Stimulated activated naive CD8-positive, alpha-beta T cell treated with anti-CD3 and anti-CD28 coated beads, Interleukin-15, Interleukin-2, amounts not matched to agents 100 ng/mL and 50 ng/mL, for 24 hours (primary cell): ENCODE measurements around the gene E2F2.
A peak's percentile ranks its signal among the peaks of the same experiment; 100 is the strongest.
"Not testable (repeated sequence)": the region's sequence is repeated elsewhere in the genome, so short reads cannot be mapped to it uniquely, and the experiment has no call there.

Source experiments
- H3K27ac Mint-ChIP-seq: one replicate; pipeline ENCODE4 v1.8.0; 2021; ENCODE audit warnings: mild to moderate bottlenecking, mixed read lengths
- H3K27me3 Mint-ChIP-seq: one replicate; pipeline ENCODE4 v1.8.0; 2021; ENCODE audit warnings: mixed read lengths
- H3K36me3 Mint-ChIP-seq: one replicate; pipeline ENCODE4 v1.8.0; 2021; ENCODE audit warnings: low read depth, mixed read lengths
- H3K4me1 Mint-ChIP-seq: one replicate; pipeline ENCODE4 v1.8.0; 2021; ENCODE audit warnings: low read depth, mixed read lengths
- H3K4me3 Mint-ChIP-seq: one replicate; pipeline ENCODE4 v1.8.0; 2021; ENCODE audit warnings: mild to moderate bottlenecking, mixed read lengths
- H3K9me3 Mint-ChIP-seq: one replicate; pipeline ENCODE4 v1.8.0; 2021; ENCODE audit warnings: mixed read lengths

The E2F2 gene

GRCh38 chr1:23544444-23545389, 13.7 kb upstream of the E2F2 start:
- Mint-ChIP-seq H3K27me3 (no peaks in the 10 kb centered on the region), H3K36me3 (no peaks in the 10 kb centered on the region), H3K4me1 (peaks cover 15% of the 10 kb centered on the region), H3K4me3 (no peak overlapping the region), H3K9me3 (no peaks in the 10 kb centered on the region), H3K27ac (no peak overlapping the region)

GRCh38 chr1:23543707-23544443, 12.8 kb upstream of the E2F2 start:
- Mint-ChIP-seq H3K27me3 (no peaks in the 10 kb centered on the region), H3K36me3 (no peaks in the 10 kb centered on the region), H3K4me1 (peaks cover 19% of the 10 kb centered on the region), H3K4me3 (no peak overlapping the region), H3K27ac (no peak overlapping the region), H3K9me3 (no peaks in the 10 kb centered on the region)

GRCh38 chr1:23542940-23543339, 11.9 kb upstream of the E2F2 start:
- not testable (repeated sequence) for H3K27me3 Mint-ChIP-seq, H3K4me3 Mint-ChIP-seq, H3K36me3 Mint-ChIP-seq, H3K27ac Mint-ChIP-seq, H3K9me3 Mint-ChIP-seq
- peaks cover 19% of the 10 kb centered on the region for H3K4me1 Mint-ChIP-seq

GRCh38 chr1:23539698-23540266, 8.7 kb upstream of the E2F2 start:
- Mint-ChIP-seq H3K36me3 (no peaks in the 10 kb centered on the region), H3K4me3 (peak overlapping the region; percentile 3), H3K27ac (no peak overlapping the region), H3K4me1 (peaks cover 26% of the 10 kb centered on the region), H3K27me3 (no peaks in the 10 kb centered on the region), H3K9me3 (no peaks in the 10 kb centered on the region)

GRCh38 chr1:23537296-23537973, 6.4 kb upstream of the E2F2 start:
- Mint-ChIP-seq H3K27ac (no peak overlapping the region), H3K36me3 (no peaks in the 10 kb centered on the region), H3K9me3 (no peaks in the 10 kb centered on the region), H3K27me3 (no peaks in the 10 kb centered on the region), H3K4me3 (no peak overlapping the region), H3K4me1 (peaks cover 35% of the 10 kb centered on the region)

- Mint-ChIP-seq H3K4me3 (no peak overlapping the region), H3K27ac (no peak overlapping the region), H3K9me3 (no peaks in the 10 kb centered on the region), H3K27me3 (no peaks in the 10 kb centered on the region), H3K36me3 (peaks cover 3% of the 10 kb centered on the region), H3K4me1 (peaks cover 59% of the 10 kb centered on the region)
Observed at GRCh38 chr1:23533246-23534023, 2.4 kb upstream of the E2F2 start.

- H3K27ac Mint-ChIP-seq, result peak overlapping the region; percentile 96
- no peaks in the 10 kb centered on the region for H3K27me3 Mint-ChIP-seq
Observed at GRCh38 chr1:23531562-23532094, 595 bp upstream of the E2F2 start.

GRCh38 chr1:23530087-23530746, 816 bp downstream of the E2F2 start:
- peaks cover 83% of the 10 kb centered on the region for H3K4me1 Mint-ChIP-seq
- peak overlapping the region; percentile 85 for H3K4me3 Mint-ChIP-seq
- H3K27me3 Mint-ChIP-seq, result no peaks in the 10 kb centered on the region
- H3K27ac Mint-ChIP-seq, result peak overlapping the region; percentile 65
- H3K9me3 Mint-ChIP-seq, result no peaks in the 10 kb centered on the region
- peaks cover 3% of the 10 kb centered on the region for H3K36me3 Mint-ChIP-seq

More at GRCh38 chr1:23531562-23532094, 595 bp upstream of the E2F2 start:
- Mint-ChIP-seq H3K4me3 (peak overlapping the region; percentile 91), H3K36me3 (peaks cover 3% of the 10 kb centered on the region), H3K4me1 (peaks cover 72% of the 10 kb centered on the region), H3K9me3 (no peaks in the 10 kb centered on the region)

GRCh38 chr1:23529146-23530086, 1.6 kb downstream of the E2F2 start:
- H3K4me3 Mint-ChIP-seq, result peak overlapping the region; percentile 85
- no peaks in the 10 kb centered on the region for H3K27me3 Mint-ChIP-seq
- H3K4me1 Mint-ChIP-seq, result peaks cover 90% of the 10 kb centered on the region
- peaks cover 3% of the 10 kb centered on the region for H3K36me3 Mint-ChIP-seq
- peak overlapping the region; percentile 65 for H3K27ac Mint-ChIP-seq
- no peaks in the 10 kb centered on the region for H3K9me3 Mint-ChIP-seq

GRCh38 chr1:23528250-23528978, 2.6 kb downstream of the E2F2 start:
- Mint-ChIP-seq H3K27ac (peak overlapping the region; percentile 45), H3K27me3 (no peaks in the 10 kb centered on the region), H3K4me1 (peaks cover 92% of the 10 kb centered on the region), H3K9me3 (no peaks in the 10 kb centered on the region), H3K36me3 (peaks cover 3% of the 10 kb centered on the region), H3K4me3 (peak overlapping the region; percentile 85)

GRCh38 chr1:23527900-23528249, 3.2 kb downstream of the E2F2 start:
- no peaks in the 10 kb centered on the region for H3K9me3 Mint-ChIP-seq
- H3K4me1 Mint-ChIP-seq, result peaks cover 89% of the 10 kb centered on the region
- H3K27me3 Mint-ChIP-seq, result no peaks in the 10 kb centered on the region
- no peak overlapping the region for H3K27ac Mint-ChIP-seq
- peak overlapping the region; percentile 85 for H3K4me3 Mint-ChIP-seq
- H3K36me3 Mint-ChIP-seq, result peaks cover 5% of the 10 kb centered on the region

GRCh38 chr1:23527366-23527765, 3.7 kb downstream of the E2F2 start:
- Mint-ChIP-seq H3K4me3 (no peak overlapping the region), H3K9me3 (no peaks in the 10 kb centered on the region), H3K4me1 (peaks cover 90% of the 10 kb centered on the region), H3K27ac (no peak overlapping the region), H3K36me3 (peaks cover 10% of the 10 kb centered on the region), H3K27me3 (no peaks in the 10 kb centered on the region)
